ENCODE results near the gene TDRD12.
"Not testable (repeated sequence)": the region's sequence is repeated elsewhere in the genome, so short reads cannot be mapped to it uniquely, and the experiment has no call there.

TDRD12 gene

GRCh38 chr19:32692727-32693061 lies 26.9 kb upstream of the TDRD12 start:
- no peak for DNase-seq (ENCODE audit: low spot score)
- no peak for TF ChIP-seq CTCF (IDR thresholded peaks at IDR 0.05; ENCODE audit: extremely low read depth, insufficient read depth, missing control alignments)
- in situ Hi-C loops (cut with MboI; ENCODE audit: low pct_unique_long_range_greater_than_20kb, low sequenced_read_pairs, unreplicated experiment): no loop called here

DNA sequence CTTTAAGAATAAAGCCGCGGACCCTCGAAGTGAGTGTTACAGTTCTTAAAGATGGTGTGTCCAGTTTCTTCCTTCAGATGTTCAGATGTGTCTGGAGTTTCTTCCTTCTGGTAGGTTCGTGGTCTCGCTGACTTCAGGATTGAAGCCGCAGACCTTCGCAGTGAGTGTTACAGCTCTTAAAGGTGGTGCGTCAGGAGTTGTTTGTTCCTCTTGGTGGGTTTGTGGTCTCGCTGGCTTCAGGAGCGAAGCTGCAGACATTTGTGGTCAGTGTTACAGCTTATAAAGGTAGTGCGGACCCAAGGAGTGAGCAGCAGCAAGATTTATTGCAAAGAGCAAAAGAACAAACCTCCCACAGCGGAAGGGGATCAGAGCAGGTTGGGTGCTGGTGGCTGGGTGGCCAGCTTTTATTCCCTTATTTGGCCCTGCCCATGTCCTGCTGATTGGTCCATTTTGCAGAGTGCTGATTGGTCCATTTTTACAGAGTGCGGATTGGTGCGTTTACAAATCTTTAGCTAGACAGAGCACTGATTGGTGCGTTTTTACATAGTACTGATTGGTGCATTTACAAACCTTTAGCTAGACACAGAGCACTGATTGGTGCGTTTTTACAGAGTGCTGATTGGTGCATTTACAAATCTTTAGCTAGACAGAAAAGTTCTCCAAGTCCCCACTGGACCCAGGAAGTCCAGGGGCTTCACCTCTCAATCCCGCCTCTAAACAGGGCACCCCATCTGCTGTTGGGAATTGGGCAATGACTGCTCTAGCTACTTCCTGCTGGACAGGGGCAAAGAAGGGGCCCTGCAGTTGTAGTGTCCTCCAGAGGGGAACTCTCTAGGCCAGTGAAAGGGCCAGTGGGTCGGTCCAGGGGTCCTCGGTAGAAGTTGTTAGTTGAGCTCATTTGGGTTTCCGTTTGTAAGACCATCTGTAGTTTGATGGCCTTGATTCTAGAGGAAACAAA lies 26.1 kb upstream of the TDRD12 start:
- in situ Hi-C loops (cut with MboI; ENCODE audit: low pct_unique_long_range_greater_than_20kb, low sequenced_read_pairs, unreplicated experiment); DNase-seq (ENCODE audit: low spot score): not testable (repeated sequence)

DNA sequence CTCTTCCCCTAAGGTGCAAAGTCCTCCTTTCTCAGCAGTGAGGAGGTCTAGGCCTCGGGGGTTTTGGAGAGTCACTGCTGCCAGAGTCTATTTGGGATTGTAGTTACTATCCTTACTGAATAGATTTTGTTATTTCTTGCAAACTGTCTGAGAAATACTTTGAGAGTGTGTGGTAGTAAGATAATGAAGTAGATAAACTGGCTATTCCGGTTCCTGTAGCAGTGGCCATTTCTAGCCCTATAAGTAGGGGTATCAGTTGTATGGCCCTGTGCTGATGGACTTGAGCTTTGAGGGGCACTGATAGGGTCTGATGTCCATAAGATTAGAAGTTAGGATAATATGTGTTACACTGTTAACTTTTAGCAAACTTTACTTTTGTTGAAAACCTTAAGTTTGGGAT lies 25.3 kb upstream of the TDRD12 start:
- DNase-seq (ENCODE audit: low spot score); in situ Hi-C loops (cut with MboI; ENCODE audit: low pct_unique_long_range_greater_than_20kb, low sequenced_read_pairs, unreplicated experiment): not testable (repeated sequence)

DNA sequence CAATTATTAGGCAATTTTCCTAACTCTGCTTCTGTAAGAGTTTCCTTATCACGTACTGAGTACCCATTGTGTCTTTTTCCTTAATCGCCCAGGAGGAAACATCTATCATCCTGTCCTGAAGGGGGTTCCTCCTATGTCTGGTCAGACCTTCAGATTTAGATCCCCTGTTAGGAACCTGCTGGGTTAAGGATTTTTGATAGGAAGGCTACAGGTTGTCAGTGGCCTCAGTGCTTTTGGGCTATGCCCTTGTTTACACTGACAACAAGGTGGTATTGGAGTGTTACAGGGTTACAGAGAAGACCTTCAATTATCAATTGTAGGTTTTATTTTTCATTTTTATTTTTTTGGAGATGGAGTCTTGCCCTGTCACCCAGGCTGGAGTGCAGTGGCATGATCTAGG lies 24.7 kb upstream of the TDRD12 start:
- DNase-seq (ENCODE audit: low spot score); in situ Hi-C loops (cut with MboI; ENCODE audit: low pct_unique_long_range_greater_than_20kb, low sequenced_read_pairs, unreplicated experiment): not testable (repeated sequence)

DNA sequence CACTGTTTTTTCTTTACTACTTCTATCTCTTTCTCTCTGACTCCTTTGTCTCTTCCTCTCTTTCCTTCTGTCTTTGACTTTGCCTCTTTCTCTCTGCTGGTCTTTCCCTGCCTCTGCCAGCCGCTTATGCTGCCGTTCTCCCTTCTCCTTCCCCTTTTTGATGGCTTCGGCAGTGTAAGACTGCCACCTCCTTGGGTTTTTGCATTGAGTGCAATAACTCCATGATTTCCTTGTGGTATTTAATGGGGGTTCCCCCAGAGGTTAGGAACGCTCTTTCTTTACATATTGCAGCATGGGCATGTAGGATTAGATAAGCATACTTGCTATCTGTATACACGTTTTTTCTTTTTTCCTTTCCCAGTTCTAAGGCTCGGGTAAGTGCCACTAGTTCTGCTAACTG lies 24.1 kb upstream of the TDRD12 start:
- in situ Hi-C loops (cut with MboI; ENCODE audit: low pct_unique_long_range_greater_than_20kb, low sequenced_read_pairs, unreplicated experiment); DNase-seq (ENCODE audit: low spot score): not testable (repeated sequence)

- DNase-seq (ENCODE audit: low spot score); in situ Hi-C loops (cut with MboI; ENCODE audit: low pct_unique_long_range_greater_than_20kb, low sequenced_read_pairs, unreplicated experiment): not testable (repeated sequence)
Measured at GRCh38 chr19:32696771-32697170, 22.8 kb upstream of the TDRD12 start.

DNA sequence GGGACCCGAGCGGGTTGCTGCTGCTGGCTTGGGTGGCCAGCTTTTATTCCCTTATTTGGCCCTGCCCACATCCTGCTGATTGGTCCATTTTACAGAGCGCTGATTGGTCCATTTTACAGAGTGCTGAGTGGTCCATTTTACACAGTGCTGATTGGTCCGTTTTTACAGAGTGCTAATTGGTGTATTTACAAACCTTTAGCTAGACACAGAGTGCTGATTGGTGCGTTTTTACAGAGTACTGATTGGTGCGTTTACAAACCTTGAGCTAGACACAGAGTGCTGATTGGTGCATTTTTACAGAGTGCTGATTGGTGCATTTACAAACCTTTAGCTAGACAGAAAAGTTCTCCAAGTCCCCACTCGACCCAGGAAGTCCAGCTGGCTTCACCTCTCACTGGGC lies 19.4 kb upstream of the TDRD12 start:
- in situ Hi-C loops (cut with MboI; ENCODE audit: low pct_unique_long_range_greater_than_20kb, low sequenced_read_pairs, unreplicated experiment); DNase-seq (ENCODE audit: low spot score): not testable (repeated sequence)

DNA sequence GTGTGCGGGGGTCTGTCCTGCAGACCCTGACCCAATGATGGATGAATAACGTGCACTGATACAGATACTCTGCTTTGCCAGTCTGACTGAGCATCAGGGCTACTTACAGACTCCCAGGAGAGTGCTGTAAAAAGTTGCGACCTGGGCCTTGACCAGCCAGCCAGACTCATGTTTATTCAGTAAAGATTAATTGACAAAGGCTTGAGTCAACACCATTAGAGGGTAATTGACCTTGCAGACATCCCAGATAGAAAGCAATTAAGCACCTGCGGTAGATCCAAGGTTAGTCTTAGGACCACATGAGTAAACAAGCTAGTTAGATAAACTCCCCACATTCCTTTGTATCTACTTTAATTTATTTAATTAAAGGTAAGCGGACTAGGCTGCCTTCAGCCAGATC lies 17.6 kb upstream of the TDRD12 start:
- in situ Hi-C loops (cut with MboI; ENCODE audit: low pct_unique_long_range_greater_than_20kb, low sequenced_read_pairs, unreplicated experiment): no loop called here
- no peak for TF ChIP-seq CTCF (IDR thresholded peaks at IDR 0.05; ENCODE audit: extremely low read depth, insufficient read depth, missing control alignments)

GRCh38 chr19:32704006-32704405 lies 15.6 kb upstream of the TDRD12 start:
- in situ Hi-C loops (cut with MboI; ENCODE audit: low pct_unique_long_range_greater_than_20kb, low sequenced_read_pairs, unreplicated experiment): not testable (repeated sequence)

More for the DNA sequence above, 17.6 kb upstream of the TDRD12 start:
- no peak for DNase-seq (ENCODE audit: low spot score)

GRCh38 chr19:32708457-32708856 lies 11.1 kb upstream of the TDRD12 start:
- in situ Hi-C loops (cut with MboI; ENCODE audit: low pct_unique_long_range_greater_than_20kb, low sequenced_read_pairs, unreplicated experiment): no loop called here
- DNase-seq (ENCODE audit: low spot score): no peak
- no peak for TF ChIP-seq CTCF (IDR thresholded peaks at IDR 0.05; ENCODE audit: extremely low read depth, insufficient read depth, missing control alignments)

More at GRCh38 chr19:32704006-32704405, 15.6 kb upstream of the TDRD12 start:
- not testable (repeated sequence) for DNase-seq (ENCODE audit: low spot score)
